ENCODE measurements around the gene CT45A8. TPM values are rescaled to one million over a fixed set of nuclear protein-coding genes. Genes with fewer than 3 reads are reported as not detected.
"Not testable (repeated sequence)": the region's sequence is repeated elsewhere in the genome, so short reads cannot be mapped to it uniquely, and the experiment has no call there.

CT45A8 gene
- not detected for polyA plus RNA-seq (2012; ENCODE audit: low read depth, missing spikeins)

DNA sequence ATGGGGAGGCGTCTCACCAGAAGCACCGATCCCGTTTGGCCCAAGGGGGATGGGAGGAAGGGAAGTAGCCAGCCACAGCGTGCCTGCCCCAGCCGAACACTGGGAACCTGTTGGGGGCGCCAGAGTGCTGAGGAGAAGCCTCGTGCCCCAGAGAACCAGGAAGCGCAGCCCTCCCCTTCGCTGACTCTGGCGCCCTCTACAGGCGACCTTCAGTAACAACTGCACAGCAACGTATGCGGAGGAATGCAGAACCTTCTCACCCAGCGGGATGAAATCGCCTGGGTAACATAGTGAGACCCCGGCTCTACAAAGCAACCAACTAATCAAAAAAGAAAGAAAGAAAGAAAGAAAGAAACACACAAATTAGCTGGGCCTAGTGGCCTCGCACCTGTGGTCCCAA is at the start of gene CT45A8:
Gene CT45A8 (minus strand): TSS at position 101 of the 400 bp plus-strand sequence. CDS start 3,755 bp downstream, outside the sequence.
- DNase-seq (ENCODE audit: insufficient read length, low spot score); FAIRE-seq: not testable (repeated sequence)

DNA sequence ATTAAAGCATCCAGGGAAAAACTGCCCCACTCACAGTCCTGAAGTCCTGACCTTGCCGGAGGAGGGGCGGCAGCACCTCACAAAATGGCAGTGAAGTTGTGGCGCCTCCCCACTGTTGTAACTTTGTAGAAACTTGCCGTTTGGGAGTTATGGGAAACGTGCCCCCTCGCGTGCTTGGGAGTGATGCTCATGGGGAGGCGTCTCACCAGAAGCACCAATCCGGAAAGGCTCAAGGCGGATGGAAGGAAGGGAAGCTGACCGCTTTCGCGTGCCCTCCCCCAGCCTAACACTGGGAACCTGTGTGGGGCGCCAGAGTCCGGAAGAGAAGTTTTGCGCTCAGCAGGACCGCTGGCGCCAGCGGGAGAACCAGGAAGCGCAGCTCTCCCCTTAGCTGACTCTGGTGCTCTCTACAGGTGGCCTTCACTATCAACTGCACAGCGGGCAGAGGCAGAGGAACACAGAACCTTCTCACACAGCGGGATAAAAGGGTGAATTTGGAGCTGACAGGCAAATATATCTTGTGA is 39.0 kb upstream of the CT45A8 start, which contains the start of the genes CT45A10 and SAGE1:
Gene CT45A10 (minus strand): TSS at position 151 of the 524 bp plus-strand sequence. CDS start 8,100 bp downstream, outside the sequence.
Gene SAGE1 (plus strand): TSS at position 423 of the 524 bp plus-strand sequence. CDS start 2,527 bp downstream, outside the sequence.
- TF ChIP-seq SPI1 (IDR thresholded peaks at IDR 0.05; ENCODE audit: low read depth, low read length) (no peak), PAX5 (IDR thresholded peaks at IDR 0.05; ENCODE audit: insufficient read depth, low read length, severe bottlenecking) (no peak), POU2F2 (IDR thresholded peaks at IDR 0.05; ENCODE audit: low read depth, low read length) (no peak), TAF1 (IDR thresholded peaks at IDR 0.05; ENCODE audit: low read depth, low read length) (no peak), POLR2AphosphoS5 (IDR thresholded peaks at IDR 0.05; ENCODE audit: low read depth, low read length) (no peak), POLR2A (IDR thresholded peaks at IDR 0.05; ENCODE audit: low read depth, low read length) (no peak)
- DNase-seq (ENCODE audit: insufficient read length, low spot score) (no peak), FAIRE-seq (no peak)

GRCh38 chrX:135892781-135893180 is 38.4 kb upstream of the CT45A8 start:
- no peak for DNase-seq (ENCODE audit: insufficient read length, low spot score)
- no peak for FAIRE-seq
- TF ChIP-seq POLR2A (IDR thresholded peaks at IDR 0.05; ENCODE audit: low read depth, low read length) = no peak
- no peak for TF ChIP-seq SPI1 (IDR thresholded peaks at IDR 0.05; ENCODE audit: low read depth, low read length)
- TF ChIP-seq TAF1 (IDR thresholded peaks at IDR 0.05; ENCODE audit: low read depth, low read length) = no peak
- TF ChIP-seq POU2F2 (IDR thresholded peaks at IDR 0.05; ENCODE audit: low read depth, low read length) = no peak
- TF ChIP-seq POLR2AphosphoS5 (IDR thresholded peaks at IDR 0.05; ENCODE audit: low read depth, low read length) = no peak
- TF ChIP-seq PAX5 (IDR thresholded peaks at IDR 0.05; ENCODE audit: insufficient read depth, low read length, severe bottlenecking) = no peak

- no peak for TF ChIP-seq POLR2A (IDR thresholded peaks at IDR 0.05; ENCODE audit: low read depth, low read length)
- no peak for TF ChIP-seq SPI1 (IDR thresholded peaks at IDR 0.05; ENCODE audit: low read depth, low read length)
- no peak for TF ChIP-seq TAF1 (IDR thresholded peaks at IDR 0.05; ENCODE audit: low read depth, low read length)
- no peak for TF ChIP-seq POU2F2 (IDR thresholded peaks at IDR 0.05; ENCODE audit: low read depth, low read length)
- TF ChIP-seq PAX5 (IDR thresholded peaks at IDR 0.05; ENCODE audit: insufficient read depth, low read length, severe bottlenecking) = no peak
- no peak for TF ChIP-seq POLR2AphosphoS5 (IDR thresholded peaks at IDR 0.05; ENCODE audit: low read depth, low read length)
- FAIRE-seq = no peak
- no peak for DNase-seq (ENCODE audit: insufficient read length, low spot score)
Observed at GRCh38 chrX:135890087-135890585, 35.8 kb upstream of the CT45A8 start.

DNA sequence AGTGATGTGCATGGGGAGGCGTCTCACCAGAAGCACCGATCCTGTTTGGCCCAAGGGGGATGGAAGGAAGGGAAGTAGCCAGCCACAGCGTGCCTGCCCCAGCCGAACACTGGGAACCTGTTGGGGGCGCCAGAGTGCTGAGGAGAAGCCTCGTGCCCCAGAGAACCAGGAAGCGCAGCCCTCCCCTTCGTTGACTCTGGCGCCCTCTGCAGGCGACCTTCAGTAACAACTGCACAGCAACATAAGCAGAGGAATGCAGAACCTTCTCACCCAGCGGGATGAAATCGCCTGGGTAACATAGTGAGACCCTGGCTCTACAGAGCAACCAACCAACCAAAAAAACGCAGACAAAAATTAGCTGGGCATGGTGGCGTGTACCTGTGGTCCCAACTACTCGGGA is 34.6 kb upstream of the CT45A8 start:
- not testable (repeated sequence) for DNase-seq (ENCODE audit: insufficient read length, low spot score); FAIRE-seq

DNA sequence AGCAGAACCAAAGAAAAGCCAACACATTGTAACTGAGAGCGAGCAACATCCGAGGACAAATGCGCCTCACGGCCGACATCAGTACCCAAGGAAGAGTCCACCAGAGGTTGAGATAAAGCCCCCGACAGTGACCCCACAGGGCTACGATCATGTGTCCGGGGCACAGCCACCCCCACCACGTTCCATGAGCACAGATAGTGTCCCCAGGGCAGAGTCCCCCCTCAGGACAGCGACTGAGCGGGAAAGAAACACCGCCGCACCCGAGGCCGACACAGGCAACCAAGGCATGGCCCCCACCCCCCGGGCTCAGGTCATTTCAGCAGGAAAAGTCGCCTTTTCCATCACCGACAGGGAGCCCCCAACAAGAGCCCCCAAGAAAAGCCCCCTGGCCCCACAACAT is 33.9 kb upstream of the CT45A8 start:
- FAIRE-seq; DNase-seq (ENCODE audit: insufficient read length, low spot score): not testable (repeated sequence)

DNA sequence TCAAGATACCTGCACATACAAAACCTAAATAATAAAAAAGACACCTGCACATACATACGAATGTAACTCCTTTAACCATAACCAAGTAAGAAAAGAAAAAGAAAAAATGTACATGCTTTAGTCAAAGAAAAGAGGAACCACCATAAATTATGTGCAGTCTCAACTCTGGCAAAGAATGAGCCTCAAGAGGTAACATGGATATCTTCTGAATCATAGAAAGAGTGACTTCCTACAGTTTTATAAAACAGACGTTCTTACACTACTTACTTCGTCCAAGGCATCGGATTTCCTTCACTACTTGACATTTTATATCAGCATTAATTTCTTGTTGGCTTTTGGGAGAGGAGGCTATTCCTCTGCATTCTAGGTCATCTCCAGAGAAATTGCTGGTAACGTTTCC is 28.4 kb upstream of the CT45A8 start:
- DNase-seq (ENCODE audit: insufficient read length, low spot score); FAIRE-seq: not testable (repeated sequence)

GRCh38 chrX:135871712-135872111 is 17.4 kb upstream of the CT45A8 start, which contains the start of gene CT45A9:
Gene CT45A9 (minus strand): TSS chrX:135871812. CDS start chrX:135868061, 3,751 bp downstream.
- not testable (repeated sequence) for DNase-seq (ENCODE audit: insufficient read length, low spot score); FAIRE-seq

- FAIRE-seq; DNase-seq (ENCODE audit: insufficient read length, low spot score): not testable (repeated sequence)
Observed at GRCh38 chrX:135837180-135837579, 17.2 kb downstream of the CT45A8 start, which contains the start of gene CT45A7. Gene CT45A7 (minus strand): TSS chrX:135837280. CDS start chrX:135833533, 3,747 bp downstream.

DNA sequence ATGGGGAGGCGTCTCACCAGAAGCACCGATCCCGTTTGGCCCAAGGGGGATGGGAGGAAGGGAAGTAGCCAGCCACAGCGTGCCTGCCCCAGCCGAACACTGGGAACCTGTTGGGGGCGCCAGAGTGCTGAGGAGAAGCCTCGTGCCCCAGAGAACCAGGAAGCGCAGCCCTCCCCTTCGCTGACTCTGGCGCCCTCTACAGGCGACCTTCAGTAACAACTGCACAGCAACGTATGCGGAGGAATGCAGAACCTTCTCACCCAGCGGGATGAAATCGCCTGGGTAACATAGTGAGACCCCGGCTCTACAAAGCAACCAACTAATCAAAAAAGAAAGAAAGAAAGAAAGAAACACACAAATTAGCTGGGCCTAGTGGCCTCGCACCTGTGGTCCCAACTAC is 34.4 kb downstream of the CT45A8 start, which contains the start of gene CT45A2:
Gene CT45A2 (minus strand): TSS at position 101 of the 400 bp plus-strand sequence. CDS start 3,747 bp downstream, outside the sequence.
- DNase-seq (ENCODE audit: insufficient read length, low spot score); FAIRE-seq: not testable (repeated sequence)

GRCh38 chrX:135802687-135803086 is 51.7 kb downstream of the CT45A8 start, which contains the start of gene CT45A6:
Gene CT45A6 (minus strand): TSS chrX:135802787. CDS start chrX:135798993, 3,794 bp downstream.
- FAIRE-seq = not testable (repeated sequence)

More at GRCh38 chrX:135802687-135803086, 51.7 kb downstream of the CT45A8 start, which contains the start of gene CT45A6:
- DNase-seq (ENCODE audit: insufficient read length, low spot score) = not testable (repeated sequence)

Data from GM12891 (cell line).